Measurements from ENCODE around the gene CIAPIN1.

The CIAPIN1 gene

DNA sequence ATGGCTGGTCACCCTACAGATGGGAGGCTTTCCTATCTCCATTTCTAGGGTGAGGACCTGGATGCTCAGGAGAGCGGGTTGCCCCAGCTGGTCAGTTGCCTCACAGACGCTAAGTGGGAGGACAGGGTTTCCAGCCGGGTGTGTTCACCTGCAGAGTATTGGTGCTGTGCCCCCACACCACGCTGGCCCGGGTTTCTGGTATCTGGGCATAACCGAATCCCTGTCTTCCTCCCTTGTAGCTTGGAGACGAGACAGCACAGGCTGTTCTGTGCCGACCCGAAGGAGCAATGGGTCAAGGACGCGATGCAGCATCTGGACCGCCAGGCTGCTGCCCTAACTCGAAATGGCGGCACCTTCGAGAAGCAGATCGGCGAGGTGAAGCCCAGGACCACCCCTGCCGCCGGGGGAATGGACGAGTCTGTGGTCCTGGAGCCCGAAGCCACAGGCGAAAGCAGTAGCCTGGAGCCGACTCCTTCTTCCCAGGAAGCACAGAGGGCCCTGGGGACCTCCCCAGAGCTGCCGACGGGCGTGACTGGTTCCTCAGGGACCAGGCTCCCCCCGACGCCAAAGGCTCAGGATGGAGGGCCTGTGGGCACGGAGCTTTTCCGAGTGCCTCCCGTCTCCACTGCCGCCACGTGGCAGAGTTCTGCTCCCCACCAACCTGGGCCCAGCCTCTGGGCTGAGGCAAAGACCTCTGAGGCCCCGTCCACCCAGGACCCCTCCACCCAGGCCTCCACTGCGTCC is 65.2 kb downstream of the CIAPIN1 start:
- no peak for DNase-seq

- no peak for DNase-seq
Measured at GRCh38 chr16:57380671-57381462, 66.3 kb downstream of the CIAPIN1 start.

DNA sequence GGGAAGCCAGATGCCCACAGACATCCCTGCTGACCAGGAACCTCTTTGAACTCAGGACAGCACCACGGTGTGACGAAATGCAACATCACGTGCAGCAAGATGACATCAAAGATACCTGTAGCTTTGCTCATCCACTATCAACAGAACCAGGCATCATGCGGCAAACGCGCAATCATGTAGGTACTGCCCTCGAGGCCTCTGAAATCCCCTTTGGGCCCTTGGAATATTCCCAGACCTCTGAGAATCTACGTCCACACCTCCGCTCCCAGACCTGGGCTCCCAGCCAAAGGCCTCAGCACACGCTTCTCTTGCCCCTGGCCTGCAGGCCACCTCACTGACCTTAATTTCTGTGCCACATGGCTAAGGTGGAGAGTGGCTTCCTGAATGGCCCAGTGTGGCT is 67.6 kb downstream of the CIAPIN1 start:
- DNase-seq = no peak

Data from NCI-H1930 (cell line).